ENCODE results near the gene PIAS2.
"Not testable (repeated sequence)": the region's sequence is repeated elsewhere in the genome, so short reads cannot be mapped to it uniquely, and the experiment has no call there.

The PIAS2 gene

DNA sequence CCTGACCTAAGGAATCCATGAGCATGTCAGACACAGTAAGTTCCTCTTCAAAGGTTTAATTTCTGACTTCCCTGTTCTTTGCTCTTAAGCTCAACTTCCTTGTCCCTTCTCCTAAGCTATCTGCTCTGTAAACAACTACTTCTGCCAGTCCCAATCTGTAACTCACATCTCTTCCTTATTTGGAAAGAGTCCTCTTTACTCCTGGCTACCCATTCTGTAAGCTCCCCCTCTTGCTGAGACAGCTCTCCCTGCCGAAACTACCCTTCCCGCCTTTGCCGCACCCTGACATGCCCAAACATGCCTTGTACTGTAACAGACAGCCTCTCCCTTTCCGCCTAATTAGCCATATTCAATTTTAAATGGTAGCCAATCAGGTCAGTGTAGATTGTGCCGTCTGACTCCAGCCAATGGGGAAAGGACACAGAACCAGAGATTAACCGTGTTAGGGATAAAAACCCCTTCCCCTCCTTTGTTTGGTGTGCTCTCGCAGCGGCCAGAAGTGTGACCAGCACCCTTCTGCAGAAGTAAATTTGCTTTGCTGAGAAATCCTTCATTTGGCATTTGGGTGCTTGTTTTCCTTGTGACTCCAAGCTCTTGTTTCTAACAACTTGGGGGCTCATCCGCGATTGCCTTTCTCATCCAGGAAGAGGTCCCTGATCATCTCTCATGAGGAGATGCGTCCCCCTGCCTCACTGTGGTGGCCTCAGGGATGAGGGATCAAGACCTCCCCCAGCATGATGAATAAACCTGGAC, 49.0 kb downstream of the PIAS2 start:
- H3K79me2 ChIP-seq (ENCODE audit: low read length), result peaks cover 90% of the 10 kb centered on the region
- no peak for TF ChIP-seq EZH2phosphoT487 (IDR thresholded peaks at IDR 0.05; ENCODE audit: low read depth)
- TF ChIP-seq CTCF (IDR thresholded peaks at IDR 0.05; ENCODE audit: low read depth, low read length), result no peak
- no peaks in the 10 kb centered on the region for H3K4me1 ChIP-seq (ENCODE audit: low read length)
- peaks cover 9% of the 10 kb centered on the region; the same call in 1 of the 2 replicates for H3K9me3 ChIP-seq (ENCODE audit: insufficient read depth, low read length)
- H3K27ac ChIP-seq (ENCODE audit: low read length), result no peak overlapping the region
- H4K20me1 ChIP-seq (ENCODE audit: insufficient read depth, low read length), result peaks cover 67% of the 10 kb centered on the region
- no peak overlapping the region for H3K4me2 ChIP-seq (ENCODE audit: low read length)
- H3K4me3 ChIP-seq (ENCODE audit: low read length), result no peak overlapping the region
- H3K27me3 ChIP-seq (ENCODE audit: low read depth, low read length), result no peaks in the 10 kb centered on the region
- no peak overlapping the region for H3K9ac ChIP-seq (ENCODE audit: low read length)
- H3K36me3 ChIP-seq (replicated peaks; ENCODE audit: low read depth, low read length), result peaks cover 48% of the 10 kb centered on the region
- no peak overlapping the region for H2AFZ ChIP-seq (ENCODE audit: low read depth, low read length)

DNA sequence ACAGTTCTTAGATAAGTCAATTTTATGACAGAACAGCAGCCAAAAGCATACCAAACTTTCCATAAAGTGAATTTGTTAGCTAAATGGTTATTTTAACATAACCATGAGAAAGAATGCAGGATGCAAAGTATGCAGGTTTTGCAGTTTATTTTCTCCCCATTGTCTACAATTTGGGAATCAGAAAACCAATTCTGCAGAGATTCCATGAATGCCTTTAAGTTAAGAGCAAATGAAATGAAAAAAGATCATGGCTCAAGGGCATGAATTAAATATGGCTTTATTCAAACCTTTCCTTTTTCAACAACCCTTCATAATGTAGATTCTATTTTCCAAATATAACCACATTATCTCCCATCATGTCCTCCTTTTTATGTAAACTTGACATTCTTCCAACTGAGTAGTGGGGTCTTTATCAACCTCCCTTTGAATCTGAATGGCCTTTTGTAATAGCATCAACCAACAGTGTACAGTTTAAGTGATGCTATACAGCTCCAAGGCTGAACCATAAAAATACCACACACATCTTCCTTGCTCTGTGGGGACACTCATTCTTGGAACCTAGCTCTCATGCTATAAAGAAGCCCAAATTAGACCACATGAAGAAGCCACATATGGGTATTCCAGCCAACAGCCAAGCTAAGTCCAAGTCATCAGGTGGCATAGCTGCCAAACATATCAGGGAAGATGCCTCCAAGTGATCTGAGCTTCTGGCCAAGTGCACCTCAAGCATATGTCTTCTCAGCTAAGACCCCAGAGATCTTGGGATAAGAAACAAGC, 49.8 kb downstream of the PIAS2 start:
- no peak overlapping the region for H3K4me2 ChIP-seq (ENCODE audit: low read length)
- no peak overlapping the region for H3K27ac ChIP-seq (ENCODE audit: low read length)
- peaks cover 82% of the 10 kb centered on the region for H3K79me2 ChIP-seq (ENCODE audit: low read length)
- no peak for TF ChIP-seq CTCF (IDR thresholded peaks at IDR 0.05; ENCODE audit: low read depth, low read length)
- no peak for TF ChIP-seq EZH2phosphoT487 (IDR thresholded peaks at IDR 0.05; ENCODE audit: low read depth)
- no peaks in the 10 kb centered on the region for H3K27me3 ChIP-seq (ENCODE audit: low read depth, low read length)
- H2AFZ ChIP-seq (ENCODE audit: low read depth, low read length), result no peak overlapping the region
- H3K9ac ChIP-seq (ENCODE audit: low read length), result no peak overlapping the region
- H3K4me3 ChIP-seq (ENCODE audit: low read length), result no peak overlapping the region
- peaks cover 59% of the 10 kb centered on the region for H4K20me1 ChIP-seq (ENCODE audit: insufficient read depth, low read length)
- H3K36me3 ChIP-seq (replicated peaks; ENCODE audit: low read depth, low read length), result peaks cover 48% of the 10 kb centered on the region
- peaks cover 9% of the 10 kb centered on the region; the same call in 1 of the 2 replicates for H3K9me3 ChIP-seq (ENCODE audit: insufficient read depth, low read length)
- H3K4me1 ChIP-seq (ENCODE audit: low read length), result no peaks in the 10 kb centered on the region

DNA sequence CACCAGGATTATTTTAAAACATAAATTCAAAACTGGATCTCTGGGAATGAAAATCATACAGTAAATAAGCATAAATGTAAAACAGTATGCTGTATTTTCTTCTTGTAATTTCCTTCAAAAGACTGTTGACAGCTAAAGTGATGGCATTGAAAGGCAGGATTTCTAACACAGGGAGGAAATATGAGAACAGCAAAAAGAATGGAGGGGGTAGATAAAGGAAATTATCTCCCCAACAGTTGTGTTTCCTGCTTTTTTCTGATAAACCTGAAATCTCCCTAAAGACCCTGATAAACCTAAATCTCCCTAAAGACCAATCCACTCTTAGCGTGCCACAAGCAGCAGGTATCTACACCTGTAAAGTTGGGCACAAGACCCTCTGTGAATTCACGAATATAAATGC, 50.8 kb downstream of the PIAS2 start:
- Histone ChIP-seq H3K36me3 (replicated peaks; ENCODE audit: low read depth, low read length) (peaks cover 45% of the 10 kb centered on the region), H3K4me2 (ENCODE audit: low read length) (no peak overlapping the region), H3K9ac (ENCODE audit: low read length) (no peak overlapping the region), H4K20me1 (ENCODE audit: insufficient read depth, low read length) (peaks cover 50% of the 10 kb centered on the region), H3K4me3 (ENCODE audit: low read length) (no peak overlapping the region), H3K9me3 (ENCODE audit: insufficient read depth, low read length) (peaks cover 9% of the 10 kb centered on the region; the same call in 1 of the 2 replicates), H3K27me3 (ENCODE audit: low read depth, low read length) (no peaks in the 10 kb centered on the region), H3K79me2 (ENCODE audit: low read length) (peaks cover 73% of the 10 kb centered on the region), H2AFZ (ENCODE audit: low read depth, low read length) (no peak overlapping the region), H3K27ac (ENCODE audit: low read length) (no peak overlapping the region), H3K4me1 (ENCODE audit: low read length) (no peaks in the 10 kb centered on the region)
- no peak for TF ChIP-seq CTCF (IDR thresholded peaks at IDR 0.05; ENCODE audit: low read depth, low read length)
- TF ChIP-seq EZH2phosphoT487 (IDR thresholded peaks at IDR 0.05; ENCODE audit: low read depth), result no peak

DNA sequence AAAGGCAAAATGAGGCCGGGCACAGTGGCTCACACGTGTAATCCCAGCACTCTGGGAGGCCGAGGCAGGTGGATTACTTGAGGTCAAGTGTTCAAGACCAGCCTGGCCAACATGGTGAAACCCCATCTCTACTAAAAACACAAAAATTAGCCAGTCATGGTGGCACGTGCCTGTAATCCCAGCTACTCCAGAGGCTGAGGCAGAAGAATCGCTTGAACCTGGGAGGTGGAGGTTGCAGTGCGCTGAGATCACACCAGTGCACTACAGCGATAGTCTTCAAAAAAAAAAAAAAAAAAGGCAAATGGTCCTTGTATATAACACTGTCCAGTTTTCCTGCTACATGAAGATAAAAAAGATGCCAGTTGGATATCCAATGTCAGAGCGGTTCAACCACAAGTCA, 52.1 kb downstream of the PIAS2 start:
- Histone ChIP-seq H3K36me3 (replicated peaks; ENCODE audit: low read depth, low read length) (peaks cover 39% of the 10 kb centered on the region), H3K79me2 (ENCODE audit: low read length) (peaks cover 70% of the 10 kb centered on the region), H4K20me1 (ENCODE audit: insufficient read depth, low read length) (peaks cover 46% of the 10 kb centered on the region)
- not testable (repeated sequence) for H2AFZ ChIP-seq (ENCODE audit: low read depth, low read length); H3K9me3 ChIP-seq (ENCODE audit: insufficient read depth, low read length); H3K27me3 ChIP-seq (ENCODE audit: low read depth, low read length); H3K4me2 ChIP-seq (ENCODE audit: low read length); H3K9ac ChIP-seq (ENCODE audit: low read length); H3K4me3 ChIP-seq (ENCODE audit: low read length); H3K27ac ChIP-seq (ENCODE audit: low read length); H3K4me1 ChIP-seq (ENCODE audit: low read length)
